CD1c-positive myeloid dendritic cell (primary cell): ENCODE measurements around the gene CTSF.
"Not testable (repeated sequence)": the region's sequence is repeated elsewhere in the genome, so short reads cannot be mapped to it uniquely, and the experiment has no call there.

Source experiments
- DNase-seq: peaks from one replicate; pipeline ENCODE4 v3.0.0-alpha.2; 2016; ENCODE audit errors: extremely low spot score

The CTSF gene

DNA sequence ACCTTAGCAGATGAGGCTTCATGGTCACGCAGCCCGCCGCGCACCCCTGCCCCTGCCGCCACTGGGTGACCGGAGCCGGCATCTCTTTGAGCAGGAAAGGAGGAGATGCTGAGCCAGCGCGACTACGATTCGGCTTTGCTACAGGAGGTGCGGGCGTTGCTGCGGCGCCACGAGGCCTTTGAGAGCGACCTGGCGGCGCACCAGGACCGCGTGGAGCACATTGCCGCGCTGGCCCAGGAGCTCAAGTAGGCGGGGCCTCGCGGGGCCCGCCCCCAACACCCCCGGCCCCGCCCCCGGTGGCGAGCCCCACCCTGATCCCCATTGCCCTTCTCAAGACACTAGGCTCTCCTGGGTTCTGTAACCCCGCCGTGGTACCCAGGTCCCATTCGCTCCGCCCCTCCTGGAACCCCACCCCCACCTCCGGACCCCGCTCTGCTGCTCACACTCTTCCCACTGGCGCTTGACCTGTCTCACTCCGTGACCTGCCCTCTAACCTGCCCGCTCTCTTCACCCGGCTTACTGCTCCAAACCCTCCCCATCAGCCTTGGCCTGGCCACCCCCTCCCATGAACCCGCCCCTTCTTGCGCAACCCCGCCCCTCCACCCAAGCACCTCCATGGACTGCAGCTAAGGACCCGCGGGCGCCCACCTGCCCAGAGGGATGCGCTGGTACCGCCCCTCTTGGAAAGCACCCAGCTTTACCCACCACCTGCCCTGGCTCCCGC lies 9.1 kb downstream of the CTSF start:
- DNase-seq = no peak

- no peak for DNase-seq
These were observed 10.6 kb downstream of the CTSF start for GRCh38 chr11:66557733-66558326.

- DNase-seq = no peak
These were observed 12.3 kb downstream of the CTSF start for GRCh38 chr11:66556086-66556485.

- DNase-seq = no peak
These were observed 13.0 kb downstream of the CTSF start for GRCh38 chr11:66555416-66555815.

DNA sequence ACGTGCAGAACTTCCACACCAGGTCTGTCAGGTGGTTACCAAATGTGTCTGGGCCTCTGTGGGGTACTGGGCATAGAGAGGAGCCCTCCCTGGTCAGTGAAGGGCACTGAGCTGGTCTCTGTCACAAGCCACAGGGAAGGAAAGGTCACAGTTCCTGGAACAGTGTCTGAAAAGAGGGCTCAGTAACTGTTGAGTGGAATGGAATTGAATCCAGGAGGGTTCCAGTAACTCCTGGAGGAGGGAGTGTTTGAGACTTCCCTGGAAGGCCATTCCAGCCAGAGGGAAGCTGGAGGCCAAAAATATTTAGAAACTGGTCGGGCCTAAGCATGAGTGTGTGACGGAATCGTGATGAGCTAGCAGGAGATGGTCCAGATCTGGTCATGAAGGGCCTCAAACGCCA lies 13.8 kb downstream of the CTSF start:
- no peak for DNase-seq

GRCh38 chr11:66550887-66551286 lies 17.5 kb downstream of the CTSF start:
- DNase-seq = no peak

DNA sequence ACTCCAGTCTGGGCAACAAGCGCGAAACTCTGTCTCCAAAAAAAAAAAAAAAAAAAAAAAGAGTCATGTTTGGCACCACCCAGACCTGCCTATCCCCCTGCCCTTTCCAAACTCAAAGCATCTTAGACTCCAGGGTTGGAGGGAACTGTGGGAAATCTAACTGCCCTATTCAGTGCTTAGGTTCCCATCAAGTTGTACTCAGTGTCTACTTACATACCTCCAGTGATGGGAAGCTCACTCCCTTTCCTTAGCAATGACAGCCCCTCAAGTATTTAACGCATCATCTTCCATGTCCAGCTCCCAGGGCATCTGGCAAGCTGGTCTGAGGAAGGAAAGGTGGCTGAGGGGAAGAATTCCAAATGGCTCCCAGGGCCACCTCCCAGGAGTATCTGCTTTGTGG lies 18.7 kb downstream of the CTSF start:
- no peak for DNase-seq

GRCh38 chr11:66548774-66549630 lies 19.4 kb downstream of the CTSF start:
- no peak for DNase-seq

DNA sequence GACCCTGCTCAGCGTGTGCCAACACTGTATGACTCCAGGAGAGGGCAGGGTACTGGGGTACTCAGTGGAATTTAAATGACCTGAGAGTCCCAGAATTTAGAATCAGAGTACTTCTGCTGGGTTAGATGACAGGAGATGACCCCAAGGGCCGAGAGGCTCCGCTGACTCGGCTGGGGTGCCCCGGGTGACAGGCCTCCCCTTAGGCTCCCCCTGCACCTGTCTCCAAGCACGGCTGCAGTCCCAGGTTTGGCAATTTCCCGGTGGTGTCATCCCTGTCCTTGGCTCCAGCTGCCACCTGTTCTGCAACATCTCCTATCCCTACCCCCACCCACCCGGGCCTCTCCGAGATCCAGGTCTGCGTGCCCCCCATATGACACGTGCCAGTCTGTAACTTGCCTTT lies 20.4 kb downstream of the CTSF start:
- no peak for DNase-seq

DNA sequence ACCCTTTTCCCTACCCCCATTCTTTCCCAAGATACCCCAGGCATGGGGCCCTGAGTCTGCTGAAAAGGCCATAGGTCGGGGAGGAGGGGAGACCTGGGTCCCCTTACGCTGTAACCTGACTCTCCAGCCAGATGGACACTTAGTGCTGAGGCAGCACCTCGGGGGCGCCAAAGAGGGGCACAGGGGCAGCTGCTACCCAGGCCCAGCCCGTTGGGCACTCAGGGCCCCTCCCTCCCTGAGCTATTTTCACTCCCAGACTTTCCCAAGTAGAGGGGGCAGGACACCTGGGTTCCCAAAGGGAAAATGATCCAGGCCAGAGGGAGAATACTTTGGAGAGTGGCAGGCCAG lies 20.8 kb downstream of the CTSF start:
- no peak for DNase-seq

- DNase-seq = no peak
These were observed 21.3 kb downstream of the CTSF start for GRCh38 chr11:66546966-66547661.

DNA sequence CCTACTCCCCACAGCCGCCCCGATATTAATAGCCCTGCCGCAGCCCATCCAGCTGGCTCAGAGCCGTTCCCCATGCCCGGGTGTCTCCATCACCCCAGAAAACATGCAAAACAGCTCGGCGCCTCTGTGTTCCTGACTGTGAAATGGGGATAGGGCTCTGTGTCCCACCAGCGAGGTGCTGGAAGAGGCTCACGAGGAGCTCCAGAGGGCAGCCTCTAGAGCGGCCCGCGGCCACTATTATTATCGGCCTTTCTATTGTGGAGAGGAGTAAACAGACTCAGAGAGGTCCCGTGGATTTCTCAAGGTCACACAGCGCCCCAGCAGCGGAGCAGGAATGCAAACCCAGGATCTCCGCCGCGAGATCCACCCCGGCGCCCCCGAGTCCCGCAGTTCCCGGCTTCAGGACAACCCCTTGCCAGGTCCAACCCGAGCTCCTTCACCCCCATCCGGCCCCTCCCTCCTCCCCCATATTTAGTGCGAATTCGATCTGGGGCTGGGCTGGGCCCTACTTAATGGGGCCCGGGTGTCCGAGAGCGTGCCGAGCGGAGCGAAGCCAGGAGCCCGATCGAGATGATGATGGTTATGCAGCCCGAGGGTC lies 21.9 kb downstream of the CTSF start, which contains the start of gene ACTN3:
Gene ACTN3 (plus strand): TSS at position 536 of the 598 bp plus-strand sequence. CDS start 35 bp downstream, at position 571.
- DNase-seq = no peak

DNA sequence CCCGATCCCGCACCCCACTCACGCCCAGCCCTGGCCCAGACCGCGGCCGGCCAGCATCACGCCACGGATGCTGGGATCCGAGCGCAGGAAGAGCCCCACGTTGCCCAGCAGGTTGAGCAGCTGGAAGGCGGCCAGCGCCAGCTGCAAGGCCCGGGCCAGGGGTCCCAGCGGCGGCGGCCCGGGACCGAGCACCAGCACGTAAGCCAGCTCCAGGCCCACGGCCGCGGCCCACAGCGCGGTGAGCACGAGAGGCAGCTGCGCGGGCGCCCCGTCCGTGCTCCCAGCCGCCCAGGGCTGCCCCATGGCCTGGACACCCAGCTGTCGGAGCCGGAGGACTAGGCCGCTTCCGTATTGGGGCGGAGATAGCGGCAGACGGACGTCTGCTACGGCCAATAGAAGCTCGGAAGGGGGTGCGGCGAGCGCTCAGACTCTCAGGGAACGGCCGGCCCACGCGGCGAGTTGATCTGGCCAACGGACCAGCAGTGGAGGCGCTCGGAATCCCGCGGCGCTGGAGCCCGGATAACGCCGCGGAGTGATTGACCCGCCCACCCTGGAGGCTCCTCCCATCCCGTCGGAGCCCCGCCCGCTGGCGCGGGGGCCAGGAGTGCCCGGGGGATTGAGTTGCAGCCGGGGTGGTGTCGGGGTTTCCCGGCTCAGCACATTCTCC lies 22.6 kb downstream of the CTSF start, which contains the start of gene ZDHHC24:
Gene ZDHHC24 (minus strand): TSS at position 348 of the 667 bp plus-strand sequence. CDS start 45 bp downstream, at position 303.
- peak; percentile 98 for DNase-seq

GRCh38 chr11:66544952-66545351 lies 23.5 kb downstream of the CTSF start:
- DNase-seq = not testable (repeated sequence)

GRCh38 chr11:66543263-66544107 lies 24.9 kb downstream of the CTSF start:
- peak; percentile 49 for DNase-seq

- peak; percentile 46 for DNase-seq
These were observed 26.0 kb downstream of the CTSF start for GRCh38 chr11:66542362-66542761.

GRCh38 chr11:66541892-66542291 lies 26.5 kb downstream of the CTSF start:
- no peak for DNase-seq

GRCh38 chr11:66540598-66540997 lies 27.8 kb downstream of the CTSF start:
- DNase-seq = not testable (repeated sequence)

GRCh38 chr11:66539870-66540213 lies 28.6 kb downstream of the CTSF start:
- no peak for DNase-seq
